BLaER1 treated with 17β-estradiol and CSF1 and Interleukin-3, amounts not matched to agents 10 nM and 100 nM (cell line): ENCODE data around the gene MANSC4.

Source experiments
- H3K27ac ChIP-seq, 11 experiments: shearing (Covaris generic); formaldehyde crosslinking; 2 replicates each; pipeline ENCODE4 v1.8.1; 2022
- H3K27me3 ChIP-seq, 11 experiments: shearing (Covaris generic); formaldehyde crosslinking; 2 replicates each; pipeline ENCODE4 v1.8.1; 2022
- H3K36me3 ChIP-seq, 11 experiments: shearing (Covaris generic); formaldehyde crosslinking; 2 replicates each; pipeline ENCODE4 v1.8.1; 2022
- H3K4me1 ChIP-seq, 10 experiments: shearing (Covaris generic); formaldehyde crosslinking; 2 replicates each; pipeline ENCODE4 v1.8.1; 2022
- H3K4me2 ChIP-seq, 11 experiments: shearing (Covaris generic); formaldehyde crosslinking; 2 replicates each; pipeline ENCODE4 v1.8.1; 2022
- H3K4me3 ChIP-seq, 10 experiments: shearing (Covaris generic); formaldehyde crosslinking; 2 replicates each; pipeline ENCODE4 v1.8.1; 2022
- H3K9ac ChIP-seq, 11 experiments: shearing (Covaris generic); formaldehyde crosslinking; 2 replicates each; pipeline ENCODE4 v1.8.1; 2022
- H3K9me3 ChIP-seq, 11 experiments: shearing (Covaris generic); formaldehyde crosslinking; replicated peaks in 1 of 11; 2 replicates each; pipeline ENCODE4 v1.8.1; 2022
- H4K20me1 ChIP-seq, 11 experiments: shearing (Covaris generic); formaldehyde crosslinking; 2 replicates each; pipeline ENCODE4 v1.8.1; 2022
- Cebpa-rat ChIP-seq, 11 experiments: shearing (Covaris generic); IDR thresholded peaks; 2 replicates each; pipeline ENCODE4 v1.8.1; 2022

MANSC4 gene

GRCh38 chr12:27805238-27805637 lies 25.2 kb upstream of the MANSC4 start:
- no peak for TF ChIP-seq Cebpa-rat (IDR thresholded peaks at IDR 0.05)
- Histone ChIP-seq H3K4me1 (peaks cover 11 to 15% (median 13%) of the 10 kb centered on the region in 10 experiments; a peak in 19 of 20 replicates), H3K4me3 (no peak overlapping the region), H3K27me3 (no peaks in the 10 kb centered on the region), H3K4me2 (no peak overlapping the region), H3K36me3 (peaks cover 0 to 18% (median 12%) of the 10 kb centered on the region in 11 experiments; a peak in 12 of 22 replicates), H3K9me3 (no peaks in the 10 kb centered on the region), H3K27ac (no peak overlapping the region), H4K20me1 (no peaks in the 10 kb centered on the region; a peak in 1 of 22 replicates), H3K9ac (no peak overlapping the region)

DNA sequence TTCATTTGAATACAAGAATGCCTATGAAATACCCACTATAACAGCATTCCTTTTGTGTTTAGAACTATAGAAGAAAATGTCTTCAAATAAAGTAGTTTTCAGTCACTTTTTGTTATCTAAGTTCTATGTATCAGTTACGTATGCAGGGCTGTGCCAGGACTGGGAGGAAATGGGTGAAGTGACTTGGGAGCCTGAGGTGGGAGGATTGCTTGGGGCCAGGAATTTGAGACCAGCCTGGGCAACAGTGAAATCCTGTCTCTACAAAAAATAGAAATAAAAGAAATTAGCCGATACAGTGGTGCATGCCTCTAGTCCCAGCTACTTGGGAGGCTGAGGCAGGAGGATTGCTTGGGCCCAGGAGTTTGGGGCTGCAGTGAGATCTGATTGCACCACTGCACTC lies 22.9 kb upstream of the MANSC4 start:
- H3K4me3 ChIP-seq: no peak overlapping the region
- no peaks in the 10 kb centered on the region for H3K27me3 ChIP-seq
- H3K4me1 ChIP-seq: peaks cover 11 to 15% (median 13%) of the 10 kb centered on the region in 10 experiments; a peak in 19 of 20 replicates
- no peak for TF ChIP-seq Cebpa-rat (IDR thresholded peaks at IDR 0.05)
- H3K9me3 ChIP-seq: no peaks in the 10 kb centered on the region
- H3K4me2 ChIP-seq: no peak overlapping the region
- no peak overlapping the region for H3K27ac ChIP-seq
- H3K9ac ChIP-seq: no peak overlapping the region
- no peaks in the 10 kb centered on the region; a peak in 1 of 22 replicates for H4K20me1 ChIP-seq
- H3K36me3 ChIP-seq: peaks cover 15 to 41% (median 30%) of the 10 kb centered on the region in 11 experiments

DNA sequence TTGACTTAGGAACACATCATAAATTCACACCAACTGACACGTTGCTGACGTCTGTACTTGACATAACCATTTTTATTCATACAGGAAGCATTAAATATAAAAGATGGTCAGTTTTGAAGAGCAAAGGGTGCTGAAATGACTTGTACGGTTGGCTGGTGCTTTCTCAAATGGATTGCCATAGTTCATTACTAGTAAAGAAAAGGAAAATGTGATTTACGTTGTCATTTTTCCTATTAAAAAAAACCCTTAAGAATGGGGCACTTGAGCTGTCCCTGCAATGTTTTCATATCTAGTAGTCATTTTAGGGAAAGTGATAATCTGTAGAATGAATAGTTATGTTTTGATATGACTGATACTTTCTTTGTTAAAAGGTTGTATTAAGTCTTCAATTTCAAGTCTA lies 22.5 kb upstream of the MANSC4 start:
- Histone ChIP-seq H3K4me2 (no peak overlapping the region), H3K9ac (no peak overlapping the region), H3K4me1 (peaks cover 11 to 15% (median 13%) of the 10 kb centered on the region in 10 experiments; a peak in 19 of 20 replicates), H3K27ac (no peak overlapping the region), H3K4me3 (no peak overlapping the region), H4K20me1 (no peaks in the 10 kb centered on the region; a peak in 1 of 22 replicates), H3K36me3 (peaks cover 19 to 45% (median 35%) of the 10 kb centered on the region in 11 experiments), H3K27me3 (no peaks in the 10 kb centered on the region), H3K9me3 (no peaks in the 10 kb centered on the region)
- TF ChIP-seq Cebpa-rat (IDR thresholded peaks at IDR 0.05): no peak

DNA sequence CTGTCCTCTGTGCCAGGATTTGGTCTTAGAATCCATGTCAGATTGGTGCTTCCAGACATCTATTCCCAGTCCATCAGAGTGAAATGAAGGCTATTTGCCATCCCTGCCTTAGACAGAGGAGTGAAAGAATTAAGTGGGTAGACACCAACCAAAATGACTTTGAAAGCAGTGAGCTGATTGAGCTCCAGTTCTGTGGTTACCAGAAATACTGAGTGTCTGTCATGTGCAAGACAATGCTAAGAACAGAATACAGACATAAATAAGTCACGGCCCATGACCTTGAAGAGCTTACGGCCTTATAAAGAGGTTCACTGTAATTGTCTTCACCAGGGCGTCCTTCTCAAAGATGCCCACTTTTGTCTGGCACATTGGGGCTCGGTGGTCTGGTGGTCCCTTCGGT lies 21.6 kb upstream of the MANSC4 start:
- Histone ChIP-seq H4K20me1 (no peaks in the 10 kb centered on the region; a peak in 1 of 22 replicates), H3K27me3 (no peaks in the 10 kb centered on the region)

DNA sequence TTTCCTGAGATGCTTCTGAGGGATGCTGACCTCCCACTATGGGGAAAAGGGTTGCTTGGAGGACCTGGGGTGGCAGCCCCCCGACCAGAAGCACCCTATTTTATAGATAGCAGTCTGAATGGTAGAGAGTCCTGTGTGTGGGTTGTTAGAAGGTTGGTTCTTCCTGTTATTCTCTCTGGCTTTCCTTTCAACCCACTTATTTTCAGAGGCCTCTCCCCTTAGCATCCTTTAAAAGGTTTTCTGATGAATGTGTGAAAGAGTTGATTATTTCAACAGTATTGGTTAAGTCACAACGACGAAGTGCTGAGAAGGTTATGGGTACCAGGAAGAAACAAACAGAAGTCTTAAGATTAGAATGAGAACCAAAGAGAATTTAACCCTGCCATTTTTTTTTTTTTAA lies 20.8 kb upstream of the MANSC4 start:
- no peak overlapping the region for H3K4me3 ChIP-seq
- no peak for TF ChIP-seq Cebpa-rat (IDR thresholded peaks at IDR 0.05)

More for the DNA sequence above, 21.6 kb upstream of the MANSC4 start:
- H3K36me3 ChIP-seq: peaks cover 28 to 54% (median 43%) of the 10 kb centered on the region in 11 experiments
- no peak overlapping the region for H3K4me2 ChIP-seq
- no peak for TF ChIP-seq Cebpa-rat (IDR thresholded peaks at IDR 0.05)
- H3K9ac ChIP-seq: no peak overlapping the region
- H3K27ac ChIP-seq: no peak overlapping the region
- no peaks in the 10 kb centered on the region for H3K9me3 ChIP-seq
- peaks cover 11 to 13% (median 12%) of the 10 kb centered on the region in 10 experiments; a peak in 19 of 20 replicates for H3K4me1 ChIP-seq
- H3K4me3 ChIP-seq: no peak overlapping the region

DNA sequence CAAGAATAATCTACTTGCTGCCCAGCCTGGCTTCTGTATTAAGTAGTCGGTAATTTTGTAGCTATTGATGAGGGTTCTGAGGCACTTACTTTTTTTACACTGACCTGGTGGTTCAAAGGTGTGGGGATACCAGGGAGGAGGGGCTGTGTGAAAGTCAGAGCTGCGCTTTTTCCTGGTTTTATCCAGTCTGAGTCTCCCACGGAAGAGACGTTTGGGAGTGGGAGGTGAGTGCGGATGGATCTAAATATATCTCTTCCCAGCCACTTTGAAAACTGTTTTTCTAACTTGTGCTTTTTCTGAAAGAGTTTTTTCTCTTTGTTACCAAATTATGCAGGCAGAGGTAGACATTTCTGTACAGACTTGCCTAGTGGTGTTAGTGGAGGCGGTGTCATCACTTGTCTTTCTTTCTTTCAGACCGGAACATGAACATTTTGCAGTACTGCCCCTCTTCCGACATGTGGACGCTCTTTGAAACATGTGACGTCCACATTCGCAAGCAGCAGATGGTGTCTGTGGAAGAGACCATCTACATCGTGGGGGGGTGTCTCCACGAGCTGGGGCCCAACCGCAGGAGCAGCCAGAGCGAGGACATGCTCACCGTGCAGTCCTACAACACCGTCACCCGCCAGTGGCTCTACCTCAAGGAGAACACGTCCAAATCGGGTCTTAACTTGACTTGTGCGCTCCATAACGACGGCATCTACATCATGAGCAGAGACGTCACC lies 17.4 kb upstream of the MANSC4 start:
- no peaks in the 10 kb centered on the region for H3K9me3 ChIP-seq
- H3K4me2 ChIP-seq: no peak overlapping the region
- H3K4me1 ChIP-seq: no peaks in the 10 kb centered on the region
- no peaks in the 10 kb centered on the region for H3K27me3 ChIP-seq
- H3K36me3 ChIP-seq: peaks cover 67 to 95% (median 84%) of the 10 kb centered on the region in 11 experiments
- H4K20me1 ChIP-seq: peaks cover 0 to 5% (median 0%) of the 10 kb centered on the region in 11 experiments; a peak in 2 of 22 replicates
- no peak for TF ChIP-seq Cebpa-rat (IDR thresholded peaks at IDR 0.05)
- H3K27ac ChIP-seq: no peak overlapping the region
- no peak overlapping the region for H3K4me3 ChIP-seq
- H3K9ac ChIP-seq: no peak overlapping the region

More for the DNA sequence above, 20.8 kb upstream of the MANSC4 start:
- Histone ChIP-seq H3K36me3 (peaks cover 36 to 62% (median 51%) of the 10 kb centered on the region in 11 experiments), H3K9me3 (no peaks in the 10 kb centered on the region), H3K9ac (no peak overlapping the region), H3K27me3 (no peaks in the 10 kb centered on the region), H3K4me2 (no peak overlapping the region), H3K27ac (no peak overlapping the region), H3K4me1 (peaks cover 11 to 13% (median 12%) of the 10 kb centered on the region in 10 experiments; a peak in 19 of 20 replicates), H4K20me1 (no peaks in the 10 kb centered on the region; a peak in 1 of 22 replicates)

- Histone ChIP-seq H3K4me2 (no peak overlapping the region), H3K9me3 (no peaks in the 10 kb centered on the region), H3K4me1 (no peaks in the 10 kb centered on the region), H3K36me3 (peaks cover 81 to 100% (median 95%) of the 10 kb centered on the region in 11 experiments), H3K4me3 (no peak overlapping the region), H3K9ac (no peak overlapping the region), H3K27ac (no peak overlapping the region), H4K20me1 (peaks cover 0 to 9% (median 1%) of the 10 kb centered on the region in 11 experiments; a peak in 6 of 22 replicates), H3K27me3 (no peaks in the 10 kb centered on the region)
- no peak for TF ChIP-seq Cebpa-rat (IDR thresholded peaks at IDR 0.05)
Measured at GRCh38 chr12:27796128-27796527, 16.1 kb upstream of the MANSC4 start.

DNA sequence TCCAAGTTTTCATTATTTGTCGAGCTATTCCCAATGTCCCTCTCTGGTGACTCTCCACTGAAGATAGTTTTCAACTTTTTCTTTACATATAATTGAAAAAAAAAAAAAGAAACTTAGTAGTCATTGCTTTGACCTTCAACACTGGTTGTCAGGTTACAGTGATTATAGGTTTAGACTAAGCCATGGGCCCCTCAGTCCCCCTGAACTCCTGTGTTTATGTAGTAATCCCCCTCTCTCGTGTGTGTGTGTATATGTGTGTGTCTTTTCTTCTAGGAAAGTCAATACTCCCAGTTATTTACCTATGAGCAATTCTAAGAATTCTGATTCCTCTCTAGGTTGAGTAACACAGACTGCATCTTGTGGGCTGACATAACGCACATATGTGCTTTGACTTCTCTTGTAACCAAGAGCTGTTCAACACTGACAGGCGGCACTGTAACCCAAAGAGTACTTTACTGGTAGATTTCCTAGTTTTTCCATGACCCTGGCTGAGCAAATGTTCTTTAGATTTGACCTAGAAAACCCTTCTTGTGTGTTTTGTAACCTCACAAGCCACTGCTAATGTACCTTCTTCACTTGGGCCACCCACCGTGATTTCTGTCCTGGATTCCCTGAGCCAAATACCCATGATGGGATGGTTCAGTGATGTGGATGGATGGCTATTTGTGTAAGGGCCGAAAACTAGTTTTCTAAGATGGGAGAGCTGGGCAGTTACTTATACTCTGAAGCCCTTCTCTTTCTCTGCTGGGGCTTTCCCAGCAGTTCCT lies 15.0 kb upstream of the MANSC4 start:
- Histone ChIP-seq H3K27me3 (no peaks in the 10 kb centered on the region), H3K4me2 (no peak overlapping the region), H3K4me1 (no peaks in the 10 kb centered on the region), H3K27ac (no peak overlapping the region), H3K36me3 (peaks cover 82 to 100% (median 94%) of the 10 kb centered on the region in 11 experiments), H3K9me3 (no peaks in the 10 kb centered on the region), H4K20me1 (peaks cover 0 to 20% (median 5%) of the 10 kb centered on the region in 11 experiments; a peak in 6 of 22 replicates), H3K4me3 (no peak overlapping the region), H3K9ac (no peak overlapping the region)
- no peak for TF ChIP-seq Cebpa-rat (IDR thresholded peaks at IDR 0.05)

GRCh38 chr12:27790179-27790578 lies 10.1 kb upstream of the MANSC4 start:
- Histone ChIP-seq H3K36me3 (peaks cover 50 to 100% (median 78%) of the 10 kb centered on the region in 11 experiments), H4K20me1 (peaks cover 0 to 67% (median 8%) of the 10 kb centered on the region in 11 experiments; a peak in 11 of 22 replicates), H3K27me3 (no peaks in the 10 kb centered on the region), H3K27ac (no peak overlapping the region), H3K4me1 (peaks cover 0 to 13% (median 5%) of the 10 kb centered on the region in 10 experiments; a peak in 8 of 20 replicates), H3K4me3 (no peak overlapping the region), H3K9me3 (no peaks in the 10 kb centered on the region), H3K9ac (no peak overlapping the region), H3K4me2 (no peak overlapping the region)
- no peak for TF ChIP-seq Cebpa-rat (IDR thresholded peaks at IDR 0.05)
